Muscle layer of colon (tissue), 2 donors: ENCODE data around the gene GMFB.

Experiments used
- H3K27ac ChIP-seq: one replicate; pipeline ENCODE4 v1.7.0; 2013; ENCODE audit warnings: low read depth, mild to moderate bottlenecking, low read length, moderate library complexity
- H3K27me3 ChIP-seq, 2 donors: one replicate each; pipeline ENCODE4 v1.7.0; 2013; ENCODE audit warnings: low read length in 2 of 2, mild to moderate bottlenecking in 2 of 2; ENCODE audit not compliant: insufficient read depth in 2 of 2, control insufficient read depth in 1 of 2
- H3K36me3 ChIP-seq: one replicate; pipeline ENCODE4 v1.7.0; 2013; ENCODE audit warnings: mild to moderate bottlenecking, low read length; ENCODE audit not compliant: insufficient read depth
- H3K4me1 ChIP-seq: one replicate; pipeline ENCODE4 v1.7.0; 2013; ENCODE audit warnings: mild to moderate bottlenecking, low read length; ENCODE audit not compliant: insufficient read depth
- H3K4me3 ChIP-seq, 2 donors: one replicate each; pipeline ENCODE4 v1.7.0; 2013; ENCODE audit warnings: low read length in 2 of 2, low read depth in 1 of 2, mild to moderate bottlenecking in 1 of 2, moderate library complexity in 1 of 2
- H3K9ac ChIP-seq: one replicate; pipeline ENCODE4 v1.7.0; 2013; ENCODE audit warnings: low read length
- H3K9me3 ChIP-seq: one replicate; pipeline ENCODE4 v1.7.0; 2013; ENCODE audit warnings: mild to moderate bottlenecking, low read length
- donor health status: abdominal sarcoma.
- donor health status: Adenocarcinoma of cecum.

The GMFB gene

GRCh38 chr14:54490445-54491175 is 1.8 kb upstream of the GMFB start:
- Histone ChIP-seq H3K9ac (no peak overlapping the region), H3K27me3 (no peaks in the 10 kb centered on the region), H3K36me3 (no peaks in the 10 kb centered on the region), H3K9me3 (no peaks in the 10 kb centered on the region), H3K4me1 (peaks cover 27% of the 10 kb centered on the region), H3K27ac (no peak overlapping the region), H3K4me3 (no peak overlapping the region)

- Histone ChIP-seq H3K9ac (no peak overlapping the region), H3K9me3 (no peaks in the 10 kb centered on the region), H3K4me3 (peak overlapping the region; percentile 82 to 96), H3K27me3 (no peaks in the 10 kb centered on the region), H3K27ac (peak overlapping the region; percentile 71), H3K36me3 (no peaks in the 10 kb centered on the region), H3K4me1 (peaks cover 27% of the 10 kb centered on the region)
Observed at GRCh38 chr14:54489731-54490444, 1.1 kb upstream of the GMFB start.

GRCh38 chr14:54489318-54489683 is 521 bp upstream of the GMFB start:
- peak overlapping the region; percentile 71 for H3K27ac ChIP-seq
- H3K4me1 ChIP-seq, result peaks cover 27% of the 10 kb centered on the region

GRCh38 chr14:54488318-54488645 is 498 bp downstream of the GMFB start:
- Histone ChIP-seq H3K4me3 (peak overlapping the region; percentile 82 to 96), H3K9ac (peak overlapping the region; percentile 98)

More at GRCh38 chr14:54489318-54489683, 521 bp upstream of the GMFB start:
- no peaks in the 10 kb centered on the region for H3K27me3 ChIP-seq
- H3K9me3 ChIP-seq, result no peaks in the 10 kb centered on the region
- H3K36me3 ChIP-seq, result no peaks in the 10 kb centered on the region
- H3K4me3 ChIP-seq, result peak overlapping the region; percentile 82 to 96
- H3K9ac ChIP-seq, result peak overlapping the region; percentile 74

GRCh38 chr14:54487771-54488170 is 1.0 kb downstream of the GMFB start:
- Histone ChIP-seq H3K27me3 (no peaks in the 10 kb centered on the region), H3K9me3 (no peaks in the 10 kb centered on the region), H3K9ac (peak overlapping the region; percentile 98), H3K36me3 (peaks cover 5% of the 10 kb centered on the region), H3K27ac (peak overlapping the region; percentile 95), H3K4me3 (peak overlapping the region; percentile 82 to 96), H3K4me1 (peaks cover 27% of the 10 kb centered on the region)

More at GRCh38 chr14:54488318-54488645, 498 bp downstream of the GMFB start:
- Histone ChIP-seq H3K9me3 (no peaks in the 10 kb centered on the region), H3K36me3 (peaks cover 1% of the 10 kb centered on the region), H3K4me1 (peaks cover 27% of the 10 kb centered on the region), H3K27me3 (no peaks in the 10 kb centered on the region), H3K27ac (peak overlapping the region; percentile 95)

DNA sequence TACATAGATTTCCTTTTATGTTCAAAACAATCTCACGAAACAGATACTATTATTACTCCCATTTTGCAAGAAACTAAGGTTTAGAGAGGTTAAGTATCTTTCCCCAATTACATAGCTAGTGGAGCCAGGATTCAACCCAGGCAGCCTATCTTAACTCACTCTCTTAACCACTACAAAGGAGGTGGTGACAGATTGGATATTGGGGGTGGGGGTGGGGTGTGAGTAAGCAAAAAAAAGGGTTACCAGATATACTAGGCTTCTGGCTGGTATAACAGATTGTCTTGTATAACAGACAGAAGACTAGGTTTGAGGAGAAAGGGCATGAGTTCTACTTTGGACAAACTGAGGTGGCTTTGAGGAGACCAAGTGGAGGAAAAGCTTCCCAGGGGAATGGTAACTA is 2.1 kb downstream of the GMFB start:
- H3K4me1 ChIP-seq, result peaks cover 27% of the 10 kb centered on the region
- peaks cover 7% of the 10 kb centered on the region for H3K36me3 ChIP-seq
- no peaks in the 10 kb centered on the region for H3K9me3 ChIP-seq
- no peak overlapping the region for H3K9ac ChIP-seq
- no peak overlapping the region for H3K27ac ChIP-seq
- H3K4me3 ChIP-seq, result no peak overlapping the region
- H3K27me3 ChIP-seq, result no peaks in the 10 kb centered on the region

DNA sequence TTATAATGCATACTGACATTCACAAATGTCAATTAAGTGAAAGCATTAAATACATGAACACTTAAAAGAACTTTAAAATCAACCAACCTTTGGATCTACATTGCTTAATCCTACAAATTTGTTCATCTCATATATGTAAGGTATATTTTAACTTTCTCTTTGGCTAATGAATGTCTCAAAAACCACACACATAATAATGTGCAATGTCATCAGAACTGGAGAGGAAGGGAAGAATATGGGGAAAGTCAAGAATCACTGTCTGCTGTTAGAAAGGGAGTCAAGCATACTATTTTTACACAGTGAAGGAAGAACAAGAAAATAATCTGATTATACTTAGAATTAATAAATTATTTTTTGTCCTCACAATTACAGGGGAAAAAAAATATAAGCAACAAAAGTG is 4.9 kb downstream of the GMFB start:
- Histone ChIP-seq H3K4me1 (peaks cover 17% of the 10 kb centered on the region), H3K27me3 (no peaks in the 10 kb centered on the region), H3K27ac (no peak overlapping the region), H3K4me3 (no peak overlapping the region), H3K9ac (no peak overlapping the region), H3K36me3 (peaks cover 16% of the 10 kb centered on the region), H3K9me3 (no peaks in the 10 kb centered on the region)

- peaks cover 17% of the 10 kb centered on the region for H3K4me1 ChIP-seq
- no peak overlapping the region for H3K27ac ChIP-seq
- no peaks in the 10 kb centered on the region for H3K9me3 ChIP-seq
- H3K36me3 ChIP-seq, result peaks cover 21% of the 10 kb centered on the region
- H3K27me3 ChIP-seq, result no peaks in the 10 kb centered on the region
- no peak overlapping the region for H3K4me3 ChIP-seq
- H3K9ac ChIP-seq, result no peak overlapping the region
Observed at GRCh38 chr14:54483073-54483745, 5.6 kb downstream of the GMFB start.

- Histone ChIP-seq H3K9me3 (no peaks in the 10 kb centered on the region), H3K27ac (no peak overlapping the region), H3K4me1 (peaks cover 6% of the 10 kb centered on the region), H3K4me3 (no peak overlapping the region), H3K27me3 (no peaks in the 10 kb centered on the region), H3K9ac (no peak overlapping the region), H3K36me3 (peaks cover 21% of the 10 kb centered on the region)
Observed at GRCh38 chr14:54481695-54482094, 7.1 kb downstream of the GMFB start.

DNA sequence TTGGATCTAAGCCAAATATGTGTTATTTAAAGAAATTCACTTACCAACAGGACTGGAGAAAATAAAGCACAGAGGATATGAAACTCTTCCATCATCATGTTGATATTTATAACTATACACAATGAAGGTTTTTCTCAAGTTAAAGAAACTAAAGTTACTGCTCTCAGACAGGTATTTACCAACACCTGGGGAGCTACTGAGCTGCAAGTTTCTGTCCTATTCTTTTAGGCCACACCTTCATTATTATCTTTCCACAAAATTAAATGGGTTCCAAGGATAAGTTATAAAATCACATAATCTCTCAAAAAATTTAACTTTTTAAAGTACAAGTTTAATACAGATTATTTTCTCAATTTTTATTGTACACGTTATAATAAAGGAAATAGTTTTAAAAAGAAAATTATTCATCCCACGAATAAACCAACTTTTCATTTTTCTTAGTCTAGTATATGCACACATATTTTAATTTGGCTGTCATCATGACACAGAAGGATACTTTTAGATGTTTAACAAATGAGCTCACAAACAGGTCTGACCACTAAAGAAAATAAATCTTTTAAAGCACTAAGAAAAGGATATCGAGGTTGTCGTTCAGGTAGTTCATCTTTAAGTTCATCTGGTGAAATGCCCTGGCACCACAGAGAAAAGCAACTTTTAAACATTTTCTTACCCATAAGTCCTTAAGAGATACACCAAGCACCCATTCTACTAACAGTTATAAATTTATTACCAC is 7.8 kb downstream of the GMFB start:
- no peak overlapping the region for H3K4me3 ChIP-seq
- no peak overlapping the region for H3K27ac ChIP-seq
- H3K9ac ChIP-seq, result no peak overlapping the region
- no peaks in the 10 kb centered on the region for H3K27me3 ChIP-seq
- H3K9me3 ChIP-seq, result no peaks in the 10 kb centered on the region
- H3K36me3 ChIP-seq, result peaks cover 21% of the 10 kb centered on the region
- H3K4me1 ChIP-seq, result peaks cover 4% of the 10 kb centered on the region

DNA sequence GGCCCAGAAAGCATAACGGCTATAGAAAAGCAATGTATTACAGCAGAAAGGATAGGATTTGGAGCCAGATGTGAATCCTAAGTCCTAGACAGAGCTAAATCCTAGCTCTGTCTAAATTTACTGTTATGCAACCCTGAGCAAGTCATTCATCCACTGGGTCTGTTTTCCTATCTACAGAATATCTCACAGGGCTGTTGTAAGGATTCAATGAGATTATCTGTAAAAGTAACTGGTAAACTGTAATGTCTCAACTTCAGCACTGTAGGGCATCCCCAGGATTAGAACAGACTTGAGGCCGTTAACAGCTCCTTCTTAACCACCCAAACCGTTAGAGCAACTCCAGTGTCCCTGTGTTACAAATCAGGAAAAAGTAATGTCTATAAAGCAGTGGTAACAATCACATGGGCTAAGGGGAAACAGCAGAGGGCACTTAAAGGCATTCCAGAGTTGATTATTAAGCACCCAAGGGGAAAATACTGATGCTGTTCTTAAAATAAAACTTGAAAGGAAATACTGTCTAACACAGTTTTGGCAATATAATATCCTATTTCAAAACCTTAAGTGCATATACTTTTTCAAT is 10.1 kb downstream of the GMFB start:
- Histone ChIP-seq H3K9me3 (no peaks in the 10 kb centered on the region), H3K27ac (no peak overlapping the region), H3K4me1 (peaks cover 12% of the 10 kb centered on the region), H3K4me3 (no peak overlapping the region), H3K27me3 (no peaks in the 10 kb centered on the region), H3K9ac (no peak overlapping the region), H3K36me3 (peaks cover 21% of the 10 kb centered on the region)
